Liver (tissue), 3 donors: ENCODE measurements around the gene FUBP3.

Experiments used
- JUND ChIP-seq, 2 donors: IDR thresholded peaks; 2 replicates each; pipeline ENCODE4 v1.6.1; 2016; ENCODE audit warnings: antibody characterized with exemption in 2 of 2
- REST ChIP-seq: IDR thresholded peaks from 2 replicates; pipeline ENCODE4 v1.6.1; 2016; ENCODE audit warnings: antibody characterized with exemption, mild to moderate bottlenecking
- TF ChIP-seq, protein P1 (sequence below): fragments of 150-350 bp; IDR thresholded peaks from 2 replicates; pipeline ENCODE4 v1.5.1; 2017; ENCODE audit warnings: improper control_type of control experiment, low read depth, low read length; ENCODE audit not compliant: missing input control
- TF ChIP-seq, protein P2 (sequence below): IDR thresholded peaks from 2 replicates; pipeline ENCODE4 v1.6.1; 2016; ENCODE audit warnings: antibody characterized with exemption
- donor health status: healthy.
- donor health status: healthy.

- TF ChIP-seq REST (no peak), JUND (IDR thresholded peaks at IDR 0.05) (no peak)
- TF ChIP-seq, protein P1, sequence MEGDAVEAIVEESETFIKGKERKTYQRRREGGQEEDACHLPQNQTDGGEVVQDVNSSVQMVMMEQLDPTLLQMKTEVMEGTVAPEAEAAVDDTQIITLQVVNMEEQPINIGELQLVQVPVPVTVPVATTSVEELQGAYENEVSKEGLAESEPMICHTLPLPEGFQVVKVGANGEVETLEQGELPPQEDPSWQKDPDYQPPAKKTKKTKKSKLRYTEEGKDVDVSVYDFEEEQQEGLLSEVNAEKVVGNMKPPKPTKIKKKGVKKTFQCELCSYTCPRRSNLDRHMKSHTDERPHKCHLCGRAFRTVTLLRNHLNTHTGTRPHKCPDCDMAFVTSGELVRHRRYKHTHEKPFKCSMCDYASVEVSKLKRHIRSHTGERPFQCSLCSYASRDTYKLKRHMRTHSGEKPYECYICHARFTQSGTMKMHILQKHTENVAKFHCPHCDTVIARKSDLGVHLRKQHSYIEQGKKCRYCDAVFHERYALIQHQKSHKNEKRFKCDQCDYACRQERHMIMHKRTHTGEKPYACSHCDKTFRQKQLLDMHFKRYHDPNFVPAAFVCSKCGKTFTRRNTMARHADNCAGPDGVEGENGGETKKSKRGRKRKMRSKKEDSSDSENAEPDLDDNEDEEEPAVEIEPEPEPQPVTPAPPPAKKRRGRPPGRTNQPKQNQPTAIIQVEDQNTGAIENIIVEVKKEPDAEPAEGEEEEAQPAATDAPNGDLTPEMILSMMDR = peak; percentile 38
- TF ChIP-seq, protein P2, sequence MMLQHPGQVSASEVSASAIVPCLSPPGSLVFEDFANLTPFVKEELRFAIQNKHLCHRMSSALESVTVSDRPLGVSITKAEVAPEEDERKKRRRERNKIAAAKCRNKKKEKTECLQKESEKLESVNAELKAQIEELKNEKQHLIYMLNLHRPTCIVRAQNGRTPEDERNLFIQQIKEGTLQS = no peak
Observed at GRCh38 chr9:130626249-130626996, 47.0 kb downstream of the FUBP3 start.
